Retinal pigment epithelial cell (primary cell): ENCODE measurements around the gene B2M.

Experiments
- DNase-seq: peaks from one replicate; pipeline ENCODE4 v3.0.0-alpha.2; 2010; ENCODE audit warnings: low read depth
- H3K4me3 ChIP-seq: 2 replicates; pipeline ENCODE4 v1.5.1; 2011; ENCODE audit warnings: mild to moderate bottlenecking, low read length, control low read depth, moderate library complexity
- TF ChIP-seq, protein P1 (sequence below): conservative IDR thresholded peaks from 2 replicates; pipeline ENCODE4 v1.5.1; 2011; ENCODE audit warnings: low read depth, low read length, control low read depth, inconsistent platforms

B2M gene

DNA sequence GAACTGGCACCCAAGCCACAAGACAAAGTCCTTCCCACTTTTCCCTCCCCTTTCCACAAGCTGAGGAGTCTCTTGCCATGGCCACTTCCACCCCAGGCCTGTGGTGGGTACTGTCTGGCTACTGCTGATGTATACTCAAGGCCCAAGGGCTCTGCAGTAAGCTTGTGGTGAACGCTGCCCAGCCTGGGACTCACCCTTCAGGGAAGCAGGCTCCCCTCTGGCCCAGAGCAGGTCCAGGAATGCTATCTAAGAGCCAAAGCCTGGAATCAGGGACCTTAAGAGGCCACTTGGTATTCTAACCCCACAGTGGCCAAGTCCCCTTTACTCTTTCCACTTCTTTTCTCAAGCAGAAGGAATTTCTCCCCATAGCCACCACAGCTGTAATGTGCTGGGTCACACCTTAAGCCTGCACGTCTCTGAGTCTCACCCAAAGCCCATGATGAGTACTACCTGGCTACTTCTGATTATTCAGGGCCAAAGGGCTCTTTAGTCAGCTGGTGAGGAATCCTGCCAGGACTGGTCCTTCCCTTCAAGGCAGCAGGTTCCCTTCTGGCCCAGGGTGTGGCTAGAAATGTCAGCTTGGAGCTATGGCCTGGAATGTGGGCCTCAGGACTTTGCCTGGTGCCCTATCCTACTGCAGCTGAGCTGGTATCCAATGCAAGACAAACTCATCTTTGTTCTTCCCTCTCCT lies 4.2 kb upstream of the B2M start:
- DNase-seq = no peak
- no peak overlapping the region for H3K4me3 ChIP-seq
- TF ChIP-seq, protein P1, sequence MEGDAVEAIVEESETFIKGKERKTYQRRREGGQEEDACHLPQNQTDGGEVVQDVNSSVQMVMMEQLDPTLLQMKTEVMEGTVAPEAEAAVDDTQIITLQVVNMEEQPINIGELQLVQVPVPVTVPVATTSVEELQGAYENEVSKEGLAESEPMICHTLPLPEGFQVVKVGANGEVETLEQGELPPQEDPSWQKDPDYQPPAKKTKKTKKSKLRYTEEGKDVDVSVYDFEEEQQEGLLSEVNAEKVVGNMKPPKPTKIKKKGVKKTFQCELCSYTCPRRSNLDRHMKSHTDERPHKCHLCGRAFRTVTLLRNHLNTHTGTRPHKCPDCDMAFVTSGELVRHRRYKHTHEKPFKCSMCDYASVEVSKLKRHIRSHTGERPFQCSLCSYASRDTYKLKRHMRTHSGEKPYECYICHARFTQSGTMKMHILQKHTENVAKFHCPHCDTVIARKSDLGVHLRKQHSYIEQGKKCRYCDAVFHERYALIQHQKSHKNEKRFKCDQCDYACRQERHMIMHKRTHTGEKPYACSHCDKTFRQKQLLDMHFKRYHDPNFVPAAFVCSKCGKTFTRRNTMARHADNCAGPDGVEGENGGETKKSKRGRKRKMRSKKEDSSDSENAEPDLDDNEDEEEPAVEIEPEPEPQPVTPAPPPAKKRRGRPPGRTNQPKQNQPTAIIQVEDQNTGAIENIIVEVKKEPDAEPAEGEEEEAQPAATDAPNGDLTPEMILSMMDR = no peak

- peak overlapping the region; percentile 96 for H3K4me3 ChIP-seq
- TF ChIP-seq, protein P1 = peak; percentile 47
- no peak for DNase-seq
These were observed 851 bp upstream of the B2M start for GRCh38 chr15:44710236-44711095.

GRCh38 chr15:44711743-44712345 lies 527 bp downstream of the B2M start:
- peak overlapping the region; percentile 96 for H3K4me3 ChIP-seq
- DNase-seq = no peak
- TF ChIP-seq, protein P1 = no peak

GRCh38 chr15:44712346-44713005 lies 1.2 kb downstream of the B2M start:
- DNase-seq = no peak
- TF ChIP-seq, protein P1 = no peak
- H3K4me3 ChIP-seq = peak overlapping the region; percentile 96

DNA sequence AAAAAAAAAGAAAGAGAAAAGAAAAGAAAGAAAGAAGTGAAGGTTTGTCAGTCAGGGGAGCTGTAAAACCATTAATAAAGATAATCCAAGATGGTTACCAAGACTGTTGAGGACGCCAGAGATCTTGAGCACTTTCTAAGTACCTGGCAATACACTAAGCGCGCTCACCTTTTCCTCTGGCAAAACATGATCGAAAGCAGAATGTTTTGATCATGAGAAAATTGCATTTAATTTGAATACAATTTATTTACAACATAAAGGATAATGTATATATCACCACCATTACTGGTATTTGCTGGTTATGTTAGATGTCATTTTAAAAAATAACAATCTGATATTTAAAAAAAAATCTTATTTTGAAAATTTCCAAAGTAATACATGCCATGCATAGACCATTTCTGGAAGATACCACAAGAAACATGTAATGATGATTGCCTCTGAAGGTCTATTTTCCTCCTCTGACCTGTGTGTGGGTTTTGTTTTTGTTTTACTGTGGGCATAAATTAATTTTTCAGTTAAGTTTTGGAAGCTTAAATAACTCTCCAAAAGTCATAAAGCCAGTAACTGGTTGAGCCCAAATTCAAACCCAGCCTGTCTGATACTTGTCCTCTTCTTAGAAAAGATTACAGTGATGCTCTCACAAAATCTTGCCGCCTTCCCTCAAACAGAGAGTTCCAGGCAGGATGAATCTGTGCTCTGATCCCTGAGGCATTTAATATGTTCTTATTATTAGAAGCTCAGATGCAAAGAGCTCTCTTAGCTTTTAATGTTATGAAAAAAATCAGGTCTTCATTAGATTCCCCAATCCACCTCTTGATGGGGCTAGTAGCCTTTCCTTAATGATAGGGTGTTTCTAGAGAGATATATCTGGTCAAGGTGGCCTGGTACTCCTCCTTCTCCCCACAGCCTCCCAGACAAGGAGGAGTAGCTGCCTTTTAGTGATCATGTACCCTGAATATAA lies 2.0 kb downstream of the B2M start:
- TF ChIP-seq, protein P1 = peak; percentile 28
- DNase-seq = no peak
- H3K4me3 ChIP-seq = peak overlapping the region; percentile 96
